RWPE2 (cell line): ENCODE measurements around the gene CEP104.
A peak's percentile ranks its signal among the peaks of the same experiment; 100 is the strongest.

Experiments
- ATAC-seq: fragments of 200-7000 bp; cut with Tn5 transposase; 3 replicates; pipeline ENCODE4 v1.9.1; 2021; ENCODE audit warnings: low read depth
- DNase-seq: peaks from one replicate; pipeline ENCODE4 v3.0.0-alpha.2; 2020; ENCODE audit warnings: low spot score
- H3K27ac ChIP-seq: fragments of 450-650 bp; 2 replicates; pipeline ENCODE4 v1.5.1; 2017; ENCODE audit warnings: mild to moderate bottlenecking; ENCODE audit not compliant: poor library complexity, severe bottlenecking
- H3K27me3 ChIP-seq: fragments of 250-450 bp; sonication (Bioruptor Pico); 2 replicates; pipeline ENCODE4 v1.5.1; 2021; ENCODE audit warnings: mild to moderate bottlenecking, moderate library complexity; ENCODE audit not compliant: insufficient read depth, poor library complexity, severe bottlenecking
- H3K36me3 ChIP-seq: fragments of 250-450 bp; sonication (Bioruptor Pico); 2 replicates; pipeline ENCODE4 v1.5.1; 2020; ENCODE audit warnings: low read depth, mild to moderate bottlenecking, moderate library complexity
- H3K4me1 ChIP-seq: fragments of 250-450 bp; sonication (Bioruptor Pico); 2 replicates; pipeline ENCODE4 v1.5.1; 2021; ENCODE audit warnings: mild to moderate bottlenecking, moderate library complexity; ENCODE audit not compliant: insufficient read depth, poor library complexity, severe bottlenecking
- H3K4me3 ChIP-seq: fragments of 250-450 bp; sonication (Bioruptor Pico); 2 replicates; pipeline ENCODE4 v1.5.1; 2021; ENCODE audit warnings: mild to moderate bottlenecking, moderate library complexity; ENCODE audit not compliant: severe bottlenecking
- H3K9me3 ChIP-seq: fragments of 250-450 bp; sonication (Bioruptor Pico); 2 replicates; pipeline ENCODE4 v1.5.1; 2021; ENCODE audit warnings: mild to moderate bottlenecking, moderate library complexity; ENCODE audit not compliant: severe bottlenecking
- TF ChIP-seq, protein P1 (sequence below): fragments of 450-650 bp; IDR thresholded peaks from one replicate; pipeline ENCODE4 v1.5.1; 2017; ENCODE audit warnings: mild to moderate bottlenecking, moderate library complexity; ENCODE audit not compliant: poor library complexity, severe bottlenecking

CEP104 gene

DNA sequence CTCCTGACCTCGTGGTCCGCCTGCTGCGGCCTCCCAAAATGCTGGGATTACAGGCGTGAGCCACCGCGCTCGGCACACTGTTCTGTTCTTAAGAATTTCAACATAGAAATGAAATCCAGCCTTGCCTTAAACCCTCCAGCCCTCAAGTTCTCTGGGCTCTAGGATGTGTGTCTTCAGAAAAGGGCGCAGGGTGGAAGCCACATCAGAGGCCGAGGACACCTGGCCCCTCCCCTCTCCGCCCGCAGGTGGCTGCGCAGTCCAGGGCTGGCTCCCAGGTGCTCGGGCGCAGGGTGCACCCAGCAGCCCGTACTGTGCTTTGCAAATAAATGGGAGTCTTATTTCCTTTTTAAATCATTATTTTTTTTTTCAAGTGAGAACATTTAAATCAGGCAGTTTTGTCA lies 45.1 kb upstream of the CEP104 start:
- Histone ChIP-seq H3K4me1 (no peaks in the 10 kb centered on the region), H3K9me3 (peaks cover 15% of the 10 kb centered on the region), H3K27ac (no peak overlapping the region)

DNA sequence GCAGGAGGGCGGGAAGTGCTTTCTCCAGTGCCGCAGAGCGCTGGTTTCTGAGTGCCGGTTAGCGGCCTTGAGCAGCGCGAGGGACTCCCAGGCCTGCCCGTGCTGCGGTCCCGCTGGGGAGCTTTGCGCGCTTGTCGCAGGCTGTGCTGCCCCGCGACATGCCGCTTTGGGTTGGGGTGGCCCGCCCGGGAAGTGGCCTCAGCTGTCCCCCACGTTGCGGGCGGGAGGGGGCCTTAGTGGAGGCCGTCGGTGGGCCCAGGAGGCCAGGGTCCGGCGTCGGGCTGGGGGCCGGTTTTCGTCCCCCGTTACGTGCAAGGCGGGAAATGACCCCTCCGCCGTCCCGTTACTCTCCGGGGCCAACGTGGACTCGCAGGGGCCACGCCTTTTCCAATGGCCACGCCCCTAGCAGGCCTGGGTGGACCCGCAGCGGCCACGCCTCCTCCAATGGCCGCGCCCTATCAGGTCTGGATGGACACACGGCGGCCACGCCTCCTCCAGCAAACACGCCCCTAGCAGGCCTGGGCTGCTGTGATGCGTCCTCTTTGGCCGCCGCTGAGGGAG lies 44.0 kb upstream of the CEP104 start:
- peak overlapping the region; percentile 64 for H3K4me3 ChIP-seq
- 0 out of 2 replicates have a peak, but pooled peaks cover 11% of the 10 kb centered on the region for H3K36me3 ChIP-seq
- no peaks in the 10 kb centered on the region for H3K27me3 ChIP-seq
- DNase-seq (peak; percentile 95), ATAC-seq (peak; percentile 69)
- H3K27ac ChIP-seq: peak overlapping the region; percentile 80
- peaks cover 15% of the 10 kb centered on the region for H3K9me3 ChIP-seq
- TF ChIP-seq, protein P1, sequence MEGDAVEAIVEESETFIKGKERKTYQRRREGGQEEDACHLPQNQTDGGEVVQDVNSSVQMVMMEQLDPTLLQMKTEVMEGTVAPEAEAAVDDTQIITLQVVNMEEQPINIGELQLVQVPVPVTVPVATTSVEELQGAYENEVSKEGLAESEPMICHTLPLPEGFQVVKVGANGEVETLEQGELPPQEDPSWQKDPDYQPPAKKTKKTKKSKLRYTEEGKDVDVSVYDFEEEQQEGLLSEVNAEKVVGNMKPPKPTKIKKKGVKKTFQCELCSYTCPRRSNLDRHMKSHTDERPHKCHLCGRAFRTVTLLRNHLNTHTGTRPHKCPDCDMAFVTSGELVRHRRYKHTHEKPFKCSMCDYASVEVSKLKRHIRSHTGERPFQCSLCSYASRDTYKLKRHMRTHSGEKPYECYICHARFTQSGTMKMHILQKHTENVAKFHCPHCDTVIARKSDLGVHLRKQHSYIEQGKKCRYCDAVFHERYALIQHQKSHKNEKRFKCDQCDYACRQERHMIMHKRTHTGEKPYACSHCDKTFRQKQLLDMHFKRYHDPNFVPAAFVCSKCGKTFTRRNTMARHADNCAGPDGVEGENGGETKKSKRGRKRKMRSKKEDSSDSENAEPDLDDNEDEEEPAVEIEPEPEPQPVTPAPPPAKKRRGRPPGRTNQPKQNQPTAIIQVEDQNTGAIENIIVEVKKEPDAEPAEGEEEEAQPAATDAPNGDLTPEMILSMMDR: no peak
- no peaks in the 10 kb centered on the region for H3K4me1 ChIP-seq

More for the DNA sequence above, 45.1 kb upstream of the CEP104 start:
- H3K36me3 ChIP-seq: 0 out of 2 replicates have a peak, but pooled peaks cover 11% of the 10 kb centered on the region
- DNase-seq (peak; percentile 28), ATAC-seq (no peak)
- TF ChIP-seq, protein P1: no peak
- no peak overlapping the region for H3K4me3 ChIP-seq
- no peaks in the 10 kb centered on the region for H3K27me3 ChIP-seq

- ATAC-seq (peak; percentile 85), DNase-seq (peak; percentile 92)
- Histone ChIP-seq H3K27me3 (no peaks in the 10 kb centered on the region), H3K27ac (peak within 1 kb of the TSS; percentile 80), H3K36me3 (0 out of 2 replicates have a peak, but pooled peaks cover 11% of the 10 kb centered on the region), H3K4me1 (no peaks in the 10 kb centered on the region), H3K9me3 (peaks cover 15% of the 10 kb centered on the region), H3K4me3 (peak within 1 kb of the TSS; percentile 64)
- TF ChIP-seq, protein P1: no peak
Observed at GRCh38 chr1:3900150-3900968, 43.3 kb upstream of the CEP104 start, which contains the start of gene C1orf174. Gene C1orf174 (minus strand): TSS chr1:3900272. CDS start chr1:3900186, 86 bp downstream.

DNA sequence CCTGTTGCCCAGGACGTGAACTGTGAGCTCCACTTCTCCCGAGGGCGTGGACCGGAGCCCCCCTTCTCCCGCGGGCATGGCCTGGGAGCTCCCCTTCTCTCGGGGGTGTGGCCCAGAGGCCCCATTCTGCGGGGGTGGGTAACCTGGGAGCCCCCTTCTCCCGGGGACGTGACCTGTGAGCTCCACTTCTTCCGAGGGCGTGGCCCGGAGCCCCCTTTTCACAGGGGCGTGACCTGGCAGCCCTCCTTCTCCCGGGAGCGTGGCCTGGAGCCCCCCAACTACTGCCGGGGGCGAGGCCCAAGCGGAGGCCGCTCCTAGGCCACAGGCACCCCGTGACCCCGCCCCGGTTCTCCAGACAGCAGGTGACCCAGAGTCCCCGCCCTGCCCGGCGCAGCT lies 42.7 kb upstream of the CEP104 start:
- Histone ChIP-seq H3K27me3 (no peaks in the 10 kb centered on the region), H3K4me1 (no peaks in the 10 kb centered on the region), H3K27ac (peak overlapping the region; percentile 80), H3K36me3 (0 out of 2 replicates have a peak, but pooled peaks cover 11% of the 10 kb centered on the region), H3K4me3 (peak overlapping the region; percentile 64), H3K9me3 (peaks cover 15% of the 10 kb centered on the region)
- ATAC-seq: no peak
- TF ChIP-seq, protein P1: no peak
- DNase-seq: no peak
